Calu3 (cell line): ENCODE measurements around the gene DDX31. TPM values are rescaled to one million over a fixed set of nuclear protein-coding genes. Genes with fewer than 3 reads are reported as not detected.
A peak's percentile ranks its signal among the peaks of the same experiment; 100 is the strongest.

Experiments used
- BruUV-seq: library from RNA; stranded (reverse); fragments of 400-500 nt; replicated peaks from 2 replicates; lab custom pipeline; 2021; lab: Mats Ljungman, UMichigan
- CTCF ChIA-PET: fragments of 300-600 bp; sonication (Branson Sonifier 250); formaldehyde crosslinking; loops from one replicate; lab custom pipeline; 2022; ENCODE audit warnings: antibody characterized with exemption; lab: Charles Lee
- DNase-seq: peaks from one replicate; pipeline ENCODE4 v3.0.0; 2022
- H3K27ac Mint-ChIP-seq: one replicate; pipeline ENCODE4 v1.8.0; 2022; ENCODE audit warnings: mixed read lengths; ENCODE audit not compliant: unreplicated experiment
- H3K27me3 Mint-ChIP-seq: one replicate; pipeline ENCODE4 v1.8.0; 2022; ENCODE audit warnings: mixed read lengths; ENCODE audit not compliant: unreplicated experiment
- H3K36me3 Mint-ChIP-seq: one replicate; pipeline ENCODE4 v1.8.0; 2022; ENCODE audit warnings: mild to moderate bottlenecking, moderate library complexity, mixed read lengths; ENCODE audit not compliant: insufficient read depth, unreplicated experiment
- H3K4me1 Mint-ChIP-seq: one replicate; pipeline ENCODE4 v1.8.0; 2022; ENCODE audit warnings: mild to moderate bottlenecking, low read depth, mixed read lengths; ENCODE audit not compliant: unreplicated experiment
- H3K4me3 Mint-ChIP-seq: one replicate; pipeline ENCODE4 v1.8.0; 2022; ENCODE audit warnings: mild to moderate bottlenecking, low read depth, moderate library complexity, mixed read lengths; ENCODE audit not compliant: unreplicated experiment
- H3K9me3 Mint-ChIP-seq: one replicate; pipeline ENCODE4 v1.8.0; 2022; ENCODE audit warnings: low read depth, mixed read lengths; ENCODE audit not compliant: unreplicated experiment
- intact Hi-C: fragments of 100-400 bp; cut with micrococcal nuclease; formaldehyde crosslinking; loops from one replicate; pipeline ENCODE4 v1.10.0; 2022; ENCODE audit not compliant: unreplicated experiment
- total RNA-seq: library from RNA; stranded (reverse); gene quantifications from 2 replicates; pipeline ENCODE4 v1.2.3, GENCODE V29; 2022
- TF ChIP-seq, protein P1 (sequence below): fragments of 200-600 bp; IDR thresholded peaks from one replicate; pipeline ENCODE4 v1.8.0; 2022; ENCODE audit warnings: antibody characterized with exemption; ENCODE audit not compliant: unreplicated experiment

Gene DDX31
- total RNA-seq, 1 experiment from 2014 or later, result 18.4 TPM

- H3K4me3 Mint-ChIP-seq, result no peak overlapping the region
- no peaks in the 10 kb centered on the region for H3K9me3 Mint-ChIP-seq
- H3K27ac Mint-ChIP-seq, result no peak overlapping the region
- no peaks in the 10 kb centered on the region for H3K27me3 Mint-ChIP-seq
- no TSS peak for BruUV-seq
- H3K36me3 Mint-ChIP-seq, result peaks cover 28% of the 10 kb centered on the region
- TF ChIP-seq, protein P1, sequence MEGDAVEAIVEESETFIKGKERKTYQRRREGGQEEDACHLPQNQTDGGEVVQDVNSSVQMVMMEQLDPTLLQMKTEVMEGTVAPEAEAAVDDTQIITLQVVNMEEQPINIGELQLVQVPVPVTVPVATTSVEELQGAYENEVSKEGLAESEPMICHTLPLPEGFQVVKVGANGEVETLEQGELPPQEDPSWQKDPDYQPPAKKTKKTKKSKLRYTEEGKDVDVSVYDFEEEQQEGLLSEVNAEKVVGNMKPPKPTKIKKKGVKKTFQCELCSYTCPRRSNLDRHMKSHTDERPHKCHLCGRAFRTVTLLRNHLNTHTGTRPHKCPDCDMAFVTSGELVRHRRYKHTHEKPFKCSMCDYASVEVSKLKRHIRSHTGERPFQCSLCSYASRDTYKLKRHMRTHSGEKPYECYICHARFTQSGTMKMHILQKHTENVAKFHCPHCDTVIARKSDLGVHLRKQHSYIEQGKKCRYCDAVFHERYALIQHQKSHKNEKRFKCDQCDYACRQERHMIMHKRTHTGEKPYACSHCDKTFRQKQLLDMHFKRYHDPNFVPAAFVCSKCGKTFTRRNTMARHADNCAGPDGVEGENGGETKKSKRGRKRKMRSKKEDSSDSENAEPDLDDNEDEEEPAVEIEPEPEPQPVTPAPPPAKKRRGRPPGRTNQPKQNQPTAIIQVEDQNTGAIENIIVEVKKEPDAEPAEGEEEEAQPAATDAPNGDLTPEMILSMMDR, result no peak
- H3K4me1 Mint-ChIP-seq, result no peaks in the 10 kb centered on the region
- intact Hi-C loops, result no loop called here
- CTCF ChIA-PET, result no interaction called here
- no peak for DNase-seq
Measured at GRCh38 chr9:132645711-132646110, 24.1 kb downstream of the DDX31 start.

GRCh38 chr9:132645306-132645705, 24.5 kb downstream of the DDX31 start:
- H3K4me1 Mint-ChIP-seq, result peaks cover under 1% of the 10 kb centered on the region
- TF ChIP-seq, protein P1, result no peak
- CTCF ChIA-PET, result no interaction called here
- no peaks in the 10 kb centered on the region for H3K9me3 Mint-ChIP-seq
- DNase-seq, result no peak
- intact Hi-C loops, result no loop called here
- no peak overlapping the region for H3K27ac Mint-ChIP-seq
- peaks cover 27% of the 10 kb centered on the region for H3K36me3 Mint-ChIP-seq
- no peak overlapping the region for H3K4me3 Mint-ChIP-seq
- no peaks in the 10 kb centered on the region for H3K27me3 Mint-ChIP-seq
- BruUV-seq, result no TSS peak

DNA sequence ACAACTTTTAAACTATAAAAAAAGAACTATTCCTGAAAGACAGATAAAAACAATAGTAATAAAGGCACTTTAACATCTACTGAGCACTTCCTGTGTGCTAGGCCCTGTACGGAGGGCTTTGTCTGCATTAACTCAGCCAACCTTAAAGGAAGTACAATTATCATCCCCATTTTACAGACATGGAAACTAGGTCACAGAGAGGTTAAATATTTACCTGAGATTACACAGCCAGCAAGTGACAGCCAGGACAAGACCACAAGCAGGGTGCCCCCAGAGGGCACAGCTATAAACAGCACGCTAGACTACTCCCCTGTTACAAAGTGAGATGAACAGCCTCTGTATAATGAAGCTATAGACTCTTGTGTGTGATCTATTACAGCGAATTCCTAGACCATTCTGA, 25.5 kb downstream of the DDX31 start:
- intact Hi-C loops, result no loop called here
- H3K4me3 Mint-ChIP-seq, result no peak overlapping the region
- peaks cover 24% of the 10 kb centered on the region for H3K36me3 Mint-ChIP-seq
- CTCF ChIA-PET, result no interaction called here
- peaks cover 11% of the 10 kb centered on the region for H3K4me1 Mint-ChIP-seq
- DNase-seq, result peak; percentile 5
- TF ChIP-seq, protein P1, result no peak
- H3K9me3 Mint-ChIP-seq, result no peaks in the 10 kb centered on the region
- no peaks in the 10 kb centered on the region for H3K27me3 Mint-ChIP-seq
- no TSS peak for BruUV-seq
- H3K27ac Mint-ChIP-seq, result no peak overlapping the region

GRCh38 chr9:132641216-132641615, 28.6 kb downstream of the DDX31 start:
- intact Hi-C loops, result no loop called here
- TF ChIP-seq, protein P1, result no peak
- CTCF ChIA-PET, result interaction anchor here (0.6 kb wide), 1 partner anchor 118 kb away, joined by 4 read pairs; no protein-coding TSS in a partner anchor
- Mint-ChIP-seq H3K4me3 (no peak overlapping the region), H3K9me3 (no peaks in the 10 kb centered on the region), H3K27ac (no peak overlapping the region), H3K36me3 (peaks cover 21% of the 10 kb centered on the region), H3K27me3 (no peaks in the 10 kb centered on the region), H3K4me1 (peaks cover 30% of the 10 kb centered on the region)
- no TSS peak for BruUV-seq
- no peak for DNase-seq
